Astrocyte of the spinal cord (primary cell): Measurements from ENCODE around the gene FCHSD2.
A peak's percentile ranks its signal among the peaks of the same experiment; 100 is the strongest.

Source experiments
- DNase-seq: peaks from one replicate; pipeline ENCODE4 v3.0.0; 2011; ENCODE audit warnings: low read depth, low spot score
- H3K4me3 ChIP-seq: 2 replicates; pipeline ENCODE4 v1.5.1; 2011; ENCODE audit warnings: low read depth, mild to moderate bottlenecking, low read length, moderate library complexity
- CTCF ChIP-seq: IDR thresholded peaks from 2 replicates; pipeline ENCODE4 v1.5.1; 2012; ENCODE audit warnings: low read depth, mild to moderate bottlenecking, low read length, inconsistent platforms
- in situ Hi-C: cut with HindIII; loops from 2 replicates; pipeline ENCODE4 v1.10.0; 2017; ENCODE audit warnings: low sequenced_read_pairs

The FCHSD2 gene

GRCh38 chr11:72823105-72823804 lies 318.9 kb downstream of the FCHSD2 start:
- TF ChIP-seq CTCF: no peak
- no peak for DNase-seq
- no peak overlapping the region for H3K4me3 ChIP-seq
- in situ Hi-C loops: no loop called here

GRCh38 chr11:72821920-72822799 lies 320.0 kb downstream of the FCHSD2 start:
- peak overlapping the region; percentile 41 for H3K4me3 ChIP-seq
- no peak for TF ChIP-seq CTCF
- in situ Hi-C loops: no loop called here
- DNase-seq: peak; percentile 88

DNA sequence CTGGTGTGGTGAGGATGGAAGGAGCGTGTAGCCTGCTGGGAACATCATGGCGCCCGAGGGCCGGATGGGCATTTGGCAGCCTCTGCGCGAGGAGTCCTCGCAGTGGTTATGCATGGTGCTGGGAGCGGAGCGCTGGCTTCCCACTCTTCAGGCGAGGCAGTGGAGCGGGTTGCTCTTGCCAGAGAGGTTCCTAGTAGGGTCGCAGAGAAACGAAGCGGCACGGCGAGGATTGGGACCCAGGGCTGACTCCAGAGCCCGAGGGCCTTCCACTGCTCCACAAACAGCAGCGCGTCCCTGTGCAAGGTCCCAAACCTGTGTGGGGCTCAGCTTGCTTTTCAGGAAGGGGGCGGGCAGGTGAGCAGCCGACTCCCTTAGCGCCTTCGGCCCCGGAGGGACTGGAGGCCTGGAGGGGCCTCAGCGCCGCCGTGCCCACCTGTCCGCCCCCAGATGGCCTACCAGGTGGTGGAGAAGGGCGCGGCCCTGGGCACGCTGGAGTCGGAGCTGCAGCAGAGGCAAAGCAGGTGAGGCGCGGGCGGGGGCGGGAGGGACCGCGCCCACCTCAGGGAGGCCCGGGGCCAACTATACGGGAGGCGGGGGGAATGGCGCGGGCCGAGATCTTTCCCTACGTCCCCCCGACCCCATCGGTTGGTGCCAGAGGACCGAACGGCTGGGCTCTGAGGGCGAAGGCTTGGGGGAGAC lies 320.7 kb downstream of the FCHSD2 start:
- H3K4me3 ChIP-seq: peak overlapping the region; percentile 41
- TF ChIP-seq CTCF: no peak

DNA sequence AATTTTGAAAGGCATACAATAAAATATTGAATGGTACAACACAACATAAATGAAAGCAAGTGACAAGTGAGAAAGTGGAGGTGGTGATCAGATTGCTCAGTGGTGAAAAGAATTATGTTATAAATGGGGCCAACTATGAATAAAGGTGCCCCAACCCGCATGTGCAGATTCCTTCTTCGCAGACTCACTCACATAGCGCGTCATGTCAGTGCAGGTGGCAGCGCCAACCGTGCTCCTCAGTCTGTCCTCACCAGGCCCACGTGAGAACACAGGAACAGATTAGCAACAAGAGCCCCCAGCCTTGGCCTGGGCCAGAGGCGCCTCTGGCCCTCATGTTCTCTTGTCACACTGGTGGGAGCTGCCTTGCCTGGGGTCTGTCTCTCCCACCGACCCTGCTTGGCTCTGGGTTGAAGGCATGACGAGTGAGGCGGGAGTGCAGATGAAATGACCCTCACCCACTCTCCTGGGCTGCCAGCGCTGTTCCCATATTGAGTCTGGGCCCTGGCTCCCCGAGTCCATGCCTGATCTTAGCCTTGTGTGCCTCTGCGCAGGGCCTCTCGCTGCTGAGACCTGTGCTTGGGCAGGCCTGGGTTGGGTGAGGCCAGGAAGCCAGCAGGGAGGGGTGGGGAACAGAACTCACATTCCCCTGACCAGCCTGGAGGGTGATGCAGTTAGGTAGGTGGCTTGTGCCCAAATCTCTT lies 321.5 kb downstream of the FCHSD2 start:
- in situ Hi-C loops: no loop called here
- no peak overlapping the region for H3K4me3 ChIP-seq
- no peak for TF ChIP-seq CTCF
- no peak for DNase-seq

More for the DNA sequence above, 320.7 kb downstream of the FCHSD2 start:
- in situ Hi-C loops: no loop called here
- no peak for DNase-seq

DNA sequence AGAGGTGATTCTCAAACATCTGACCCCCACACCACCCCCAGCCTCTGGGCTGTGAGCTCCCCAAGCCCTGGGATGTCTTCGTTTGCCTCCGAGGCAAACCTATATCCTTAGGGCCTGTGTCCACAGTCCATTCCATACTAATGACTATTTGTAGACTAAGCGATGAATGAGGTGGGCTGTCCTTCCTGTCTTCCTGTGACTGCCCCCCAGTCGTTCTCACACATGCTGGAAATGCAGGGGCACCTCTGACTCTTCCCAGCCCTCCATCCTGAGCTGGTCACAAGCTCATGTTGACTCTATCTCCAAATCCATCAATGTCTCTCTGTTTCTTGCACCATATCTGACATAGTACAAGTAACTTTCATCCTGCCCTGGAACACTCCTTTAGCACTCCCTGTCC lies 323.1 kb downstream of the FCHSD2 start:
- TF ChIP-seq CTCF: no peak
- no peak for DNase-seq
- no peak overlapping the region for H3K4me3 ChIP-seq
- in situ Hi-C loops: no loop called here

GRCh38 chr11:72817966-72818365 lies 324.2 kb downstream of the FCHSD2 start:
- no peak for DNase-seq
- in situ Hi-C loops: no loop called here

More at GRCh38 chr11:72817966-72818365, 324.2 kb downstream of the FCHSD2 start:
- H3K4me3 ChIP-seq: no peak overlapping the region
- no peak for TF ChIP-seq CTCF
